ENCODE results near the gene MSH5.

MSH5 gene

GRCh38 chr6:31702405-31702818 lies 37.4 kb upstream of the MSH5 start:
- DNase-seq, result no peak
- Histone ChIP-seq H3K27ac (peak overlapping the region; percentile 94 to 99), H3K4me3 (peak overlapping the region; percentile 79 to 95), H3K27me3 (no peaks in the 10 kb centered on the region), H3K36me3 (peaks cover 0 to 27% (median 4%) of the 10 kb centered on the region in 3 donors), H3K4me1 (peaks cover 6 to 27% (median 23%) of the 10 kb centered on the region in 4 donors), H3K9me3 (no peaks in the 10 kb centered on the region)
- intact Hi-C loops (cut with DNase I; ENCODE audit: low total_unique reads), result loop anchor here (5.0 kb wide), 1 partner anchor 35 kb away; the partner anchor contains the start of gene CLIC1
- TF ChIP-seq CTCF (IDR thresholded peaks at IDR 0.05), result no peak

- TF ChIP-seq CTCF (IDR thresholded peaks at IDR 0.05), result peak in 1 of 2 experiments; percentile 15
- no peaks in the 10 kb centered on the region for H3K27me3 ChIP-seq
- peak; percentile 99 to 100 for DNase-seq
- intact Hi-C loops (cut with DNase I; ENCODE audit: low total_unique reads), result loop anchor here (5.0 kb wide), 1 partner anchor 34 kb away; the partner anchor contains the start of gene CLIC1
- H3K36me3 ChIP-seq, result peaks cover 0 to 20% (median 4%) of the 10 kb centered on the region in 3 donors
- peaks cover 6 to 27% (median 23%) of the 10 kb centered on the region in 4 donors for H3K4me1 ChIP-seq
- peak within 1 kb of the TSS; percentile 79 to 95 for H3K4me3 ChIP-seq
- peak within 1 kb of the TSS; percentile 94 to 99 for H3K27ac ChIP-seq
- no peaks in the 10 kb centered on the region for H3K9me3 ChIP-seq
Observed at GRCh38 chr6:31702819-31703716, 36.7 kb upstream of the MSH5 start, which contains the start of gene ABHD16A. Gene ABHD16A (minus strand): TSS chr6:31703324. CDS start chr6:31703281, 43 bp downstream.

GRCh38 chr6:31705931-31706330 lies 33.9 kb upstream of the MSH5 start:
- intact Hi-C loops (cut with DNase I; ENCODE audit: low total_unique reads), result no loop called here
- Histone ChIP-seq H3K9me3 (no peaks in the 10 kb centered on the region), H3K4me1 (peaks cover 6 to 22% (median 19%) of the 10 kb centered on the region in 4 donors), H3K36me3 (no peaks in the 10 kb centered on the region), H3K27me3 (peaks cover 0 to 13% of the 10 kb centered on the region in 2 donors), H3K4me3 (no peak overlapping the region), H3K27ac (no peak overlapping the region)
- no peak for TF ChIP-seq CTCF (IDR thresholded peaks at IDR 0.05)
- DNase-seq, result no peak

- Histone ChIP-seq H3K27me3 (peaks cover 0 to 18% of the 10 kb centered on the region in 2 donors), H3K4me3 (no peak within 1 kb of the TSS), H3K4me1 (peaks cover 6 to 16% (median 13%) of the 10 kb centered on the region in 4 donors), H3K27ac (no peak within 1 kb of the TSS), H3K9me3 (no peaks in the 10 kb centered on the region), H3K36me3 (no peaks in the 10 kb centered on the region)
- no peak for DNase-seq
- TF ChIP-seq CTCF (IDR thresholded peaks at IDR 0.05), result no peak
- intact Hi-C loops (cut with DNase I; ENCODE audit: low total_unique reads), result no loop called here
Observed at GRCh38 chr6:31706599-31706998, 33.2 kb upstream of the MSH5 start, which contains the start of gene LY6G6F. Gene LY6G6F (plus strand): TSS chr6:31706866. CDS start chr6:31706907, 41 bp downstream.

- Histone ChIP-seq H3K4me1 (peaks cover 5 to 8% (median 6%) of the 10 kb centered on the region in 4 donors), H3K9me3 (no peaks in the 10 kb centered on the region), H3K27ac (no peak overlapping the region), H3K36me3 (no peaks in the 10 kb centered on the region), H3K27me3 (peaks cover 0 to 28% of the 10 kb centered on the region in 2 donors), H3K4me3 (no peak overlapping the region)
- DNase-seq, result no peak
- intact Hi-C loops (cut with DNase I; ENCODE audit: low total_unique reads), result no loop called here
- TF ChIP-seq CTCF (IDR thresholded peaks at IDR 0.05), result no peak
Observed at GRCh38 chr6:31707701-31708100, 32.1 kb upstream of the MSH5 start.
